DND-41 (cell line): ENCODE measurements around the gene MEF2D.

Source experiments
- EZH2 ChIP-seq: IDR thresholded peaks from 3 replicates; pipeline ENCODE4 v1.6.1; 2012; ENCODE audit warnings: borderline replicate concordance, low read depth, mild to moderate bottlenecking, moderate library complexity, low read length, inconsistent platforms; ENCODE audit not compliant: severe bottlenecking
- TF ChIP-seq, protein P1 (sequence below): IDR thresholded peaks from 2 replicates; pipeline ENCODE4 v1.5.1; 2012; ENCODE audit warnings: borderline replicate concordance, low read length, moderate library complexity, mild to moderate bottlenecking; ENCODE audit not compliant: poor library complexity, severe bottlenecking; ENCODE audit errors: extremely low read depth

DNA sequence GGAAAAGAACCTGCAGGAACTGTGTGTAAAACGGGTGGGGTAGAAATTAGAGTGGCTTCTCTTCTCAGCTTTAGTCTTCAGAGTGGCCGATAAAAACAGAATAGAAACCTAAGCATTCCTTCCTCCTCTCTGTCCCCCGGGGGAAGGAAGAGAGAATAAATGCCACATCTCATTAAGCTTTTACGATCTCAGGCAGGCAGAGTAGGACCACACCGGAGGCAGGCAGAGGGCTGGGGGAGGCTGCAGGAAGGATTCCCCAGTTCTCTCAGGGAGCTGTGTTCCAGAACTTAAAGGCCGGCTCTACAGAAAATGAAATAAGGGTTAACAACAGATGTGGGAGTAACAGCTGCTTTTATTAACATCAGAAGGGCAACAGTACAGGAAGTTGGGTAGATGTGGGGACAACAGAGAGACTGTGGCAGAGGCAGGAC lies 24.5 kb upstream of the MEF2D start:
- TF ChIP-seq, protein P1, sequence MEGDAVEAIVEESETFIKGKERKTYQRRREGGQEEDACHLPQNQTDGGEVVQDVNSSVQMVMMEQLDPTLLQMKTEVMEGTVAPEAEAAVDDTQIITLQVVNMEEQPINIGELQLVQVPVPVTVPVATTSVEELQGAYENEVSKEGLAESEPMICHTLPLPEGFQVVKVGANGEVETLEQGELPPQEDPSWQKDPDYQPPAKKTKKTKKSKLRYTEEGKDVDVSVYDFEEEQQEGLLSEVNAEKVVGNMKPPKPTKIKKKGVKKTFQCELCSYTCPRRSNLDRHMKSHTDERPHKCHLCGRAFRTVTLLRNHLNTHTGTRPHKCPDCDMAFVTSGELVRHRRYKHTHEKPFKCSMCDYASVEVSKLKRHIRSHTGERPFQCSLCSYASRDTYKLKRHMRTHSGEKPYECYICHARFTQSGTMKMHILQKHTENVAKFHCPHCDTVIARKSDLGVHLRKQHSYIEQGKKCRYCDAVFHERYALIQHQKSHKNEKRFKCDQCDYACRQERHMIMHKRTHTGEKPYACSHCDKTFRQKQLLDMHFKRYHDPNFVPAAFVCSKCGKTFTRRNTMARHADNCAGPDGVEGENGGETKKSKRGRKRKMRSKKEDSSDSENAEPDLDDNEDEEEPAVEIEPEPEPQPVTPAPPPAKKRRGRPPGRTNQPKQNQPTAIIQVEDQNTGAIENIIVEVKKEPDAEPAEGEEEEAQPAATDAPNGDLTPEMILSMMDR = no peak
- TF ChIP-seq EZH2 = no peak
